Neural progenitor cell (in vitro differentiated cells): Measurements from ENCODE around the gene AK6.

ENCODE experiments used
- EZH2 ChIP-seq: fragments of 200-600 bp; sonication (generic); IDR thresholded peaks from 2 replicates; pipeline ENCODE4 v1.6.1; 2017; ENCODE audit warnings: antibody characterized with exemption, mild to moderate bottlenecking, moderate library complexity
- TF ChIP-seq, protein P1 (sequence below): fragments of 200-600 bp; sonication (generic); IDR thresholded peaks from 2 replicates; pipeline ENCODE4 v1.5.1; 2017; ENCODE audit warnings: antibody characterized with exemption, mild to moderate bottlenecking

DNA sequence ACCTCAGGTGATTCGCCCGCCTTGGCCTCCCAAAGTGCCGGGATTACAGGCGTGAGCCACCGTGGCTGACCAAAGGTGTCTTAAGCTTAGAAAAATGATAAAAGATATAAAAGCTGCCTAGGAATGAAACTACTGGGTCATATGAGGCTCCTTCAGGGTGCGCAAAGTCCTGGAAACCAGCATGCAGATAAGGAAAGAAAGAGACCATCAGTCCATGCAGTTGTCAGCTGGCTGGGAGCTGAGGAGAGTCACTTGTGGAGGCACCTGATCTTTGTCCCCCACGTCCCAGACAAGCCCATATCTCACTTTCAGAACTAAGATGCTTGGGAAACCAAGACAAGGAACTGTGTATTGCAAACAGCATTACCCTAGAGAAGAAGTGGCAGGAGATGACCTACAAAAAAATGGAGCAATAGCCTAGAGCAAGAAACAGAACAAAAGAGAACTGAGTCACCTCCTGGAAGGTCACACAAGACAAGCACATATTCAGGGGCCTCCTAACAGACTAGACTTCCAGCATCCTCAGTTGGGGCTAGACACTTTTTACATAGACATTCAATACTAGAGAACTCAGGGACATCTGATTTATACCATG is 33.9 kb downstream of the AK6 start:
- TF ChIP-seq, protein P1, sequence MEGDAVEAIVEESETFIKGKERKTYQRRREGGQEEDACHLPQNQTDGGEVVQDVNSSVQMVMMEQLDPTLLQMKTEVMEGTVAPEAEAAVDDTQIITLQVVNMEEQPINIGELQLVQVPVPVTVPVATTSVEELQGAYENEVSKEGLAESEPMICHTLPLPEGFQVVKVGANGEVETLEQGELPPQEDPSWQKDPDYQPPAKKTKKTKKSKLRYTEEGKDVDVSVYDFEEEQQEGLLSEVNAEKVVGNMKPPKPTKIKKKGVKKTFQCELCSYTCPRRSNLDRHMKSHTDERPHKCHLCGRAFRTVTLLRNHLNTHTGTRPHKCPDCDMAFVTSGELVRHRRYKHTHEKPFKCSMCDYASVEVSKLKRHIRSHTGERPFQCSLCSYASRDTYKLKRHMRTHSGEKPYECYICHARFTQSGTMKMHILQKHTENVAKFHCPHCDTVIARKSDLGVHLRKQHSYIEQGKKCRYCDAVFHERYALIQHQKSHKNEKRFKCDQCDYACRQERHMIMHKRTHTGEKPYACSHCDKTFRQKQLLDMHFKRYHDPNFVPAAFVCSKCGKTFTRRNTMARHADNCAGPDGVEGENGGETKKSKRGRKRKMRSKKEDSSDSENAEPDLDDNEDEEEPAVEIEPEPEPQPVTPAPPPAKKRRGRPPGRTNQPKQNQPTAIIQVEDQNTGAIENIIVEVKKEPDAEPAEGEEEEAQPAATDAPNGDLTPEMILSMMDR, result no peak
- TF ChIP-seq EZH2, result no peak
